HG02870 (cell line): ENCODE data around the gene PPP4R2.

Source experiments
- ATAC-seq: cut with Tn5 transposase; IDR thresholded peaks from one replicate; pipeline ENCODE4 v1.9.1; 2021; ENCODE audit warnings: mild to moderate bottlenecking, moderate library complexity; ENCODE audit not compliant: unreplicated experiment

Gene PPP4R2

DNA sequence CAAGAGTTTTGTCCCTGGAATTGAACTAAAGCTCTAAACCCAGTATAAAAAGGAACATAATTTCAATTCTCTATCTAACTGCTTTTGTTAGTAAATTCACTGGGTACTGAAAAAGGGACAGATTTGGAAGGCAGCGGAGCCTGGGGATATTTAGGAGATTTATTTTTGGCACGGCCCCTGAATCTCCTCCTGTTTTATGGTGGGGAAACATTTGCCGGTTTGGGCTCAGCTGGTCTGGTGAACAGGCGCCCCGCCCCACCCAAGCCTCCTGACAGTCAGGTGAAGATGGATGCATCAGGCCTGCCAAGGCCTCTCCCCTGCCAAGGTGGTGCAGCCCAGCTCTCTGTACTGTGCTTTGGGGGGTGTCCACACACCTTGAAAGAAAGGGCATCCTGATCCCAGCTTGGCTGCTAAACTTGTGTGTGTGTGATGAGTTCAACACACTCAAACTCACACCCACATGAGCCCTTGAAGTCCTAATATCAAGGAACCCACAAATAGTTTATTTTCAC is 111.1 kb downstream of the PPP4R2 start:
- ATAC-seq = no peak

DNA sequence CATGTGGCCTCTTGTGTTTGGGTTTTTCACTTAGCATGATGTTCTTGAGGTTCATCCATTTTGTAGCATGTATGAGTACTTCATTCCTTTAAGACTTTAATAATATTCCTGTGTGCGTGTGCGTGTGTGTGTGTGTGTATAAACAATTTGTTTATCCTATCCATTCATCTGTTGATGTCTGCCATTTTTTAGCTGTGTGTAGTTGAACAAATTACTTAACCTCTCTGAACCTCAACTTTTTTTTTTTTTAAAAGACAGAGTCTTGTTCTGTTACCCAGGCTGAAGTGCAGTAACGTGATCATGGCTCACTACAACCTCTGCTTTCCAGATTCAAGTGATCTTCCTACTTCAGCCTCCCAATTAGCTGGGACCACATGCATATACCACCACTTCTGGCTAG is 112.1 kb downstream of the PPP4R2 start:
- ATAC-seq = no peak

DNA sequence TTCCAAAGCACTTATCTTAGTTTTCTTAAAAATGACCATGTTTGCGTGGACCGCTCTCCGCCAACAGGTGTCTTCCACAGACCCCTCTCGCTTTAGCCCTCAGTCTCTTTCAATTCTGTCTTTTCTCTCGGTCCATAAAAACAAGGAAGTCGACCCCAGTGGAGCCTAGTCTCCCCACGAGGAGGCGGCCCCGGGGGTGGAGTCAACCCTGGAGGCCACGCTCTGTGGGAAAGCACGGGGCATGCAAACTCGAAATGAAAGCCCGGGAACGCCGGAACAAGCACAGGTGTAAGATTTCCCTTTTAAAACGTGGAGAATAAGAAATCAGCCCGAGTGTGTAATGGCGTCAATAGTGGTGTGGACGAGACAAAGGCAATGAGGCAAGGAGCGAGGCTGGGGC is 113.9 kb downstream of the PPP4R2 start:
- ATAC-seq = no peak

DNA sequence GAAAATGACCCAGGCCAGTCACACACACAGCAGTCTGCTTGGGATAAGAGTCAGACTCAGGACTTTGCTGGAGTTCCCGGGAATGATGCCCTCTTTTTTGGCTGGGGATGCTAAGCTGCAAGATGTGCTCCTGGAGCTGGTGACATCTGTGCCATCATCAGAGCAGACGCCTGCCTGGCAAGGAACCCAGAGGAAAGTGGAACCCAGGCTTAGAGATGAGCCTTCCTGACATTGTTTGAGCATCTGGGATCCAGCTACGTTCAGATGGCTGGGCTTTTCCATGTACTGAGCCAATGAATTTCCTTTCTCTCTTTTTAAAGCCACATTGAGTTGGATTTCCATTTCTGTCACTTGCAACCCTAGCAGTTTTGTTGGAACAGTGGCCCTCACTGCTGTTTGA is 118.1 kb downstream of the PPP4R2 start:
- ATAC-seq = no peak

DNA sequence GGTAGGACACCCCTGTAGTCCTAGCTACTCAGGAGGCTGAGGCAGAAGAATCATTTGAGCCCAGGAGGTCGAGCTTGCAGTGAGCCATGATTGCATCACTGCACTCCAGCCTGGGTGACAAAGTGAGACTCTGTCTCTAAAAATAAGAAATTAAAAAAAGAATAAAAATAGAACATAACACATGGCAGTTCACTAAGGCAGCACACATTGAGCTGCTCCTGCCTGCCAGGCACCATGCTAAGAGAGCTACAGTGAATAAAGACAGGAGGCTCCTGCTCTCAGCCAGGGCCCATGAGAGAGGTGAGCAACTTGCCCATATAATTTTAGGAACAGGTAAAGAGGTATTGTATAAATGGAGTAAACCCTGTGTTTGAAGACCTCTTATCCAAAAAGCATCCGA is 119.2 kb downstream of the PPP4R2 start:
- no peak for ATAC-seq
